ENCODE results near the gene PTER. TPM values are rescaled to one million over a fixed set of nuclear protein-coding genes. Genes with fewer than 3 reads are reported as not detected.
A peak's percentile ranks its signal among the peaks of the same experiment; 100 is the strongest.

Gene PTER
- total and polyA plus RNA-seq, 8 donors: 2.2 to 13.6 (median 11.4) TPM

- intact Hi-C loops (cut with DNase I): loop anchor here in 1 of 3 donors (10.0 kb wide), 1 partner anchor 107 kb away; no protein-coding TSS in a partner anchor
- ATAC-seq (peak in 1 of 4 donors; percentile 61), FAIRE-seq (no peak), DNase-seq (no peak)
- Histone ChIP-seq H3K4me3 (no peak overlapping the region), H3K36me3 (peaks cover 0 to 3% (median 3%) of the 10 kb centered on the region in 3 donors), H3K4me1 (no peaks in the 10 kb centered on the region), H3K27me3 (no peaks in the 10 kb centered on the region), H3K27ac (no peak overlapping the region), H3K9me3 (no peaks in the 10 kb centered on the region)
- WGBS, 2 donors: 23 to 28% methylated on average over 2 of the region's 2 CpGs
- no peak for TF ChIP-seq CTCF (IDR thresholded peaks at IDR 0.05)
These were observed 55.1 kb downstream of the PTER start for GRCh38 chr10:16491933-16492332.

GRCh38 chr10:16493884-16494536 is 57.2 kb downstream of the PTER start:
- Histone ChIP-seq H3K27ac (no peak overlapping the region), H3K36me3 (no peaks in the 10 kb centered on the region), H3K4me3 (no peak overlapping the region), H3K27me3 (no peaks in the 10 kb centered on the region), H3K4me1 (no peaks in the 10 kb centered on the region), H3K9me3 (no peaks in the 10 kb centered on the region)
- 84 to 86% methylated on average over 10 of the region's 10 CpGs for WGBS, 2 donors
- intact Hi-C loops (cut with DNase I): loop anchor here in 1 of 3 donors (10.0 kb wide), 1 partner anchor 109 kb away; no protein-coding TSS in a partner anchor
- FAIRE-seq (no peak), DNase-seq (no peak), ATAC-seq (no peak)
- no peak for TF ChIP-seq CTCF (IDR thresholded peaks at IDR 0.05)

GRCh38 chr10:16497911-16498310 is 61.1 kb downstream of the PTER start:
- no peak for ATAC-seq
- no peak for FAIRE-seq
- no peaks in the 10 kb centered on the region for H3K9me3 ChIP-seq
- H3K4me1 ChIP-seq: no peaks in the 10 kb centered on the region
- intact Hi-C loops (cut with DNase I): loop anchor here in 1 of 3 donors (10.0 kb wide), 1 partner anchor 113 kb away; no protein-coding TSS in a partner anchor
- DNase-seq: no peak
- no peaks in the 10 kb centered on the region for H3K27me3 ChIP-seq
- H3K27ac ChIP-seq: no peak overlapping the region
- no peaks in the 10 kb centered on the region for H3K36me3 ChIP-seq
- no peak overlapping the region for H3K4me3 ChIP-seq
- TF ChIP-seq CTCF (IDR thresholded peaks at IDR 0.05): no peak
- 96 to 97% methylated on average over 4 of the region's 4 CpGs for WGBS, 2 donors

GRCh38 chr10:16505161-16505560 is 68.4 kb downstream of the PTER start:
- Histone ChIP-seq H3K4me3 (no peak overlapping the region), H3K27ac (no peak overlapping the region), H3K36me3 (no peaks in the 10 kb centered on the region), H3K9me3 (no peaks in the 10 kb centered on the region), H3K4me1 (no peaks in the 10 kb centered on the region), H3K27me3 (no peaks in the 10 kb centered on the region)
- intact Hi-C loops (cut with DNase I): no loop called here
- FAIRE-seq (no peak), DNase-seq (no peak), ATAC-seq (no peak)
- WGBS, 2 donors: 94 to 97% methylated on average over 1 of the region's 1 CpG
- no peak for TF ChIP-seq CTCF (IDR thresholded peaks at IDR 0.05)

GRCh38 chr10:16509996-16510395 is 73.2 kb downstream of the PTER start:
- no peak for FAIRE-seq
- Histone ChIP-seq H3K27me3 (no peaks in the 10 kb centered on the region), H3K4me3 (no peak overlapping the region), H3K27ac (no peak overlapping the region), H3K9me3 (no peaks in the 10 kb centered on the region), H3K36me3 (no peaks in the 10 kb centered on the region), H3K4me1 (no peaks in the 10 kb centered on the region)
- 87 to 88% methylated on average over 5 of the region's 5 CpGs for WGBS, 2 donors
- no peak for TF ChIP-seq CTCF (IDR thresholded peaks at IDR 0.05)
- no peak for DNase-seq
- ATAC-seq: no peak
- intact Hi-C loops (cut with DNase I): no loop called here
